Stimulated activated CD8-positive, alpha-beta memory T cell treated with anti-CD3 and anti-CD28 coated beads, Interleukin-4, amount 100 ng/mL, for 4 hours (primary cell): ENCODE data around the gene IGLON5.

Experiments used
- DNase-seq, 2 donors: peaks; one replicate each; pipeline ENCODE4 v3.0.0-alpha.2; 2020; ENCODE audit warnings: low read depth in 2 of 2, low spot score in 1 of 2

The IGLON5 gene

DNA sequence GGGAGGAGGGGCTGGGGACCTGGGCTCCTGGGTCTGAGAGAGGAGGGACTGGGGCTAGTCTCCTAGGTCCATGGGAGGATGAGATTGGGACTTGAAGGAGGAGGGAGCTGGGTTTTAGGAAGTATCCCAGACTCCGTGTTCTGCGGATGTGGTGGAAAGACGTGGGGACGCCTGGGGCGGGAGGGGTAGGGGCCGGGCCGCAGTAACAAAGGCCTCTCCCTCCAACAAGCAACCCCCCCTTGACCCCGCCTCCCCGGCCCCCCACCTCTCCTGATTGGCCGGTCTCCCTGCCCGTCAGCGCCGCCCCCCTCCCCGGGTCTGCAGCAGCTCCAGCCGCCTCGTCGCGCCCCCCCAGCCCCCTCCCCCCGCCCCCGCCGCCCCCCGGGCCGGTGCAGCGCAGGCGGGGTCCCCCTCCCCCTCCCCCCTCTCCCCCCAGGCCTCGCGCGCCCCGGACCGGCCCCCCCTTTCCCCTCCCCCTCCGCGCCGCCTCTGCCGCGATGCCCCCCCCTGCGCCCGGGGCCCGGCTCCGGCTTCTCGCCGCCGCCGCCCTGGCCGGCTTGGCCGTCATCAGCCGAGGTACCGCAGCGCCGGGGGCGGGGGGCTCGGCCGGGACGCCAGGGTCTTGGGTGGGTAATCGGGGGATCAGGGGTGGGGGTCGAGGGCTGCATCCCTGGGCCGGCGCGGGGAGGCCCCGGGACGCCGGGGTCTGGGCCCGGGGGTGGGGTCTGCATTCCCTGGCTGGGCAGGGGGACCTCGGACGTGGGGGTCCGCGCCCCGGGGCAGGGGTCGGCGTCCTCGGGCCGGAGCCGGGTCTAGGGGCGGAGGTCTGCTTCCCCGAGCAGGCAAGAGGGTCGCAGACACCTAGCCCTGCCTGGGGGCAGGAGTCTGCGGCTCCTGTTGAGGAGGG is at the start of gene IGLON5:
Gene IGLON5 (plus strand): TSS at position 294 of the 907 bp plus-strand sequence. CDS start 204 bp downstream, at position 498.
- no peak for DNase-seq

GRCh38 chr19:51263808-51264207 is 47.6 kb upstream of the IGLON5 start:
- DNase-seq = no peak

DNA sequence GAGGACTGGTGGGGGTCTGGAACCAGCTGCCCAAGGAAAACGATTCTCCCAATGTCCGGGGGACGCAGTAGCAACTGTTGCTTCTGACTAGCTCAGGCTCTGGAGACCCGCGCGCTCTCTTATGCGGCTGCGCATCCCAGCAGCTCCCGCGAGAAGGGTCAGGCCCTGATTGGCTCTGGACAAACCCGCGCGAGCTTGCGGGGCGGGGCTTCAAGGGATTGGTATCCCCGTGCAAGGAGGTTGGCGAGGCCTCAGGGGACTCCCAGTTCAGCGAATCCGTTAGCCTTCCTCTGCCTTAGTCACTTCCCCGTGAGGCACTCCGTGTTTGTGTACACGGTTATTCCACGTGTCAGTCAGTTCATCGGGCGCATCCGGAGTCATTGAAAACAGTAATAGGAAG is 40.4 kb upstream of the IGLON5 start:
- DNase-seq = no peak

DNA sequence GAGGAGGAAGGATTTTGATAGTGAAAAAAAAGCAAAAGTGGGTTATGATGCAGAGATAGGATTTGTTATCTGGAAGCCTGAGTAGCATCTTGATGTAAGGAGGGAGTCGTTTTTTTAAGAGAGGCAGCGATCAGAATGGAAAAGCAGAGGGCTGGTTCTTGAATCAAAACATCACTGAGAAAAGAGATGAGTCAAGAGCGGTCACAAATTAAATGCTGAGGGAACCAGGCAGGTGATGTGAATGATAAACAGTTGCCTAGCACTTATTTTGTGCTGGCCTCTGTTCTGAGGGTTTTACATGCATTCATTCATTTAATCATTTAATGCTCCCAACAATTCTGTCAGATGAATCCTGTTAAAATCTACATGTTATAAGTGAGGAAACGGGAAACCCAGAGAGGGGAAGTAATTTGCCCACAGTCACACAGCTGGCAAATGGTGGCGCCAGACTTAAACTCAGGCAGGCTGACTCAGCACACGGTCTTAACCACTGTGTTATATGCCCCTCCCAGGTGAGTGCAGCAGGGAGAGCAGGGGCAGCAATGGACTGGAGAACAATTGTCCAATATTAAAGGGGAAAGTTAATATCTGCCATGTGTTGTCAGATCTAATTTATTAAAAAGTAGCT is 39.1 kb upstream of the IGLON5 start:
- DNase-seq = peak in 1 of 2 donors; percentile 12

DNA sequence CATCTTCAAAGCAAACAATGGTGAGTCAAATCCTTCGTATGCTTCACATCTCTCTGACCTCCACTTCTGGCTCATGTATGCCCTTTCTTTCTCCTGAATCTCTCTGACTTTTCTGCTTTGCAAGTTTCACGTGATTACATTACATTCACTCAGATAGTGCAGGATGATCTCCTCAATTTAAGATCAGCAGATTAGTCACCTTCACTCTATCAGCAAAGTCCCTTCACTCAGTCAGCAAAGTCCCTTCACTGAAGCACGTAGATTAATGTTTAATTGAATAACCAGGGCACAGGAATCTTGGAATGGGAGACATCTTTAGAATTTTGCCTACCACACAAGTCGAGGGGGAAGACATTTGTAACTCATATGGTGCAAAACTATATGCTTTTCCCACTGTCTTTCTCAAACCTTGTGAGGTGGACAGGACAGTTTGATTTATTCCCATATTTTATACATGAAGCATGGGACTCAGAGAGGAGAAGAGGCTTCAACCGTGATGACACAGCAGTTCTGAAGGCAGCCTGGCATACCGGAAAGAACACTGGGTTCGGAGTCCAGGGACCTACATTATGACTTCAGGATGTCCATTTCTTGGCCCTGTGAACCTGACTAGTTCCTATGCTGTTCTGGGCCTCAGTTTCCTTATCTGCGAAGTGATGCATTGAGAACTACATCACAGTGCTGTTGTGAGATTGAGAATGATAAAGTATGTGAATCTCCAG is 37.2 kb upstream of the IGLON5 start:
- DNase-seq = no peak

- no peak for DNase-seq
These were observed 34.3 kb upstream of the IGLON5 start for GRCh38 chr19:51277112-51277511.

DNA sequence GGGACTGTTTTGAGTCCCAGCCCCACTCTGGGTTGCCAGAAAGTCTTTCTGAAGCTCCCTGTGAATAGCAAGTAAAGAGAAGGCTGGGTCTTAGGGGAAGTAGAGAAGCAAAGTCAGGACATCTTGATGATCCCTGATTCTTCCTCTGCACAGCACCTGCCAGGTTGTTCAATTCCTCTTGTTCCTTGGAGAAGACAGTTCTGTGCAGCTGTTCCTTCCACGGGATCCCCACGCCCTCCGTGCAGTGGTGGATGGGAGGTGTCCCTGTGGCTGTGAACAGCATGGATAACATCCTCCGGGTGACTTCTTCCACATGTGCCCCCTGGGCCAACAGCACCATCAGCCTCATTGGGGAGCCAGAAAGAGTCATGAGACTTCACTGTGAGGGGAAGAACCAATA is 29.1 kb upstream of the IGLON5 start:
- no peak for DNase-seq

DNA sequence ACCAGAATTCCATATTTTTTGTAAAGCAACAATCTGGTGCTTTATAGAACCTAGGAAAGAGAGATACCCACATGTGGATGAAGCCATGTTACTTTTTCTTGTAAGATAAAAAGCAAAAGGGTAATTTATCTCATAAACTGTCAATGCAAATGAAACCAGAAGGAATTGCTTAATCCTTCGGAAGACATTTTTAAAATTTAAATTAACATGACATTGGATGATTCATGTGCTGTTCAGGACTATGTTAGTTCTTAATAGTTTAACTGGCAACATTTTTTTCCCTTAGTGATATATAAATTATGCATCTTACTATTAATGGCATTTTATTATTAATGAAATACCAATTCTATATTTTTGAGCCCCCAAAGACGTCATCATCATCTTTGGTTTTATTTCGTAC is 25.8 kb upstream of the IGLON5 start:
- no peak for DNase-seq

- no peak for DNase-seq
These were observed 21.8 kb upstream of the IGLON5 start for GRCh38 chr19:51289635-51290034.

DNA sequence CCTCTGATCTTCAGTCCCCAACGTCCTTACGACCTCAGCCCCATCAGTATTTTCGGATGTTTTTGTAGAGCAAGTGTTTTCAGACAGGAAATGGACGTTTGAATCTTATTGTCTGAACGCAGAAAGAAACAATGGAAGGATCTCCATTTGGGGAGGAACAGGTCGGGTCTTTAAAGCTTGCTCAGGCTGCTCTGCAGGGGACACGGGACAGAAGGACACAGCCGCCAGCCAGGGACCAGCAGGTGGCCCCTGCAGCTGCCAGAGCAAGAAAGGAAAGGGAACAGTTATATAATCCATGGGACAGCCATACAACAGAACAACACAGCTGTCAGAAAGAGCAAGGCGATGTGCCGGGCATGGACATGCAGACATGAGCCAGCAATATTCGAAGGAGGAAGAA is 18.5 kb upstream of the IGLON5 start:
- DNase-seq = no peak

DNA sequence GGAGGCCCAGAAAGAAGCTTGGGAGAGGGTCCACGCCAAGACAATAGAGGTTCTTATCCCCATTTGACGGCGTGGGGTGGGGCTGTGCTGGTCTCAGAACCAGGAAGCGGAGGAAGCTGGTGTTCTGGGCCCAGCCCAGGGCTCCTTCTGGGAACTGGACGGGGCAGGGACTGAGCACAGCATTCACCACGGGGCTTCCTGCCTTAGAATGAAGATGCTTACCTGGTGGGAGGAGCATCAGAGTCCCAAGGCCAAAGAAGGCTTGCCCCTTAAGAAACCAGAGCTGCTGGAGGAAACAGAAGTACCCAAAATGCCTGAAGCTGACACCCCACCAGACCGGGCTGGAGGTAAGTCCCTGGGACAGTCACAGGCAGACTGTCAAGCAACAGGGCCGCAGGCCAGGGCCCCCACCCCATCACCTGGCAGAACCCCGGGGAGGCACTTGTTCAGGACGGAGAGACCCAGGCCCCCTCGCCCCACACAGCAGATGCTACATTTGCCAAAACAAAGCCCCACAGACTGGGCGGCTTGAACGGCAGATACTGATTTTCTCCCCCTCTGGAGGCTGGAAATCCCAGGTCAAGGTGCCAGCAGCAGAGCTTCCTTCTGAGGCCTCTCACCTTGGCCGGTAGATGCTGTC is 17.8 kb upstream of the IGLON5 start:
- DNase-seq = no peak

GRCh38 chr19:51294211-51294976 is 17.1 kb upstream of the IGLON5 start:
- DNase-seq = no peak

DNA sequence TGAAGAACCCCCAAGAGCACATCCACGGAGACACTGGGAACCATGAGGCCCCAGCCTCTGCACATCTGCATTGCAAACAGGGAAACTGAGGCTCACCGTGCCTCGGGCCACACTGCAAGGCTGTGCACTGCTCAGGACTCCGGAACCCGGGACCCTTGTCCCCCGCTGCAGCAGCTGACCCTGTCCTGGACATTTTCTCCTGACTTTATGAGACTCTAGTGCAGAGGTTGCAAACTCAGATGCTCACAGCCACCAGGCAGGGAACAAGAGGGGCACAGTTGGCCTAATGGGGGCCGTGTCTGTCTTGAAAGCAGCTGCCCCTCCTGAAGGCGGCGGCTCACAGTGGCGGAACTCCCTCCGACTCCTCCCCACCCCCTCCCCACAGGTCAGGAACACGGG is 16.5 kb upstream of the IGLON5 start:
- no peak for DNase-seq

- DNase-seq = no peak
These were observed 15.9 kb upstream of the IGLON5 start for GRCh38 chr19:51295382-51296126.

GRCh38 chr19:51296336-51297093 is 14.9 kb upstream of the IGLON5 start:
- no peak for DNase-seq

GRCh38 chr19:51297406-51297805 is 14.0 kb upstream of the IGLON5 start:
- no peak for DNase-seq

DNA sequence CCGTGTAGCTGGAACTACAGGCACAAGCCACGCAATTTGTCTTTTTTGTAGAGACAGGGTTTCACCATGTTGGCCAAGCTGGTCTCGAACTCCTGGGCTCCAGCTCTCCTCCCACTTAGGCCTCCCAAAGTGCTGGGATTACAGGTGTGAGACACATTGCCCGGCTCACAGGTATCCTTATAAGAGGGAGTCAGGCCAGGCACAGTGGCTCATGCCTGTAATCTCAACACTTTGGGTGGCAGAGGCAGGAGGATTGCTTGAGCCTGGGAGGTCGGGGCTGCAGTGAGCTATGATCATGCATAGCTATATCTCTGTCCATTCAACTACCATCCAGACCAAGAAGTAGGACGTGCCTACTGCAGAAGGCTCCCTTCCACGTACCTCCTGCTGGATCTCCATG is 10.2 kb upstream of the IGLON5 start:
- DNase-seq = no peak

DNA sequence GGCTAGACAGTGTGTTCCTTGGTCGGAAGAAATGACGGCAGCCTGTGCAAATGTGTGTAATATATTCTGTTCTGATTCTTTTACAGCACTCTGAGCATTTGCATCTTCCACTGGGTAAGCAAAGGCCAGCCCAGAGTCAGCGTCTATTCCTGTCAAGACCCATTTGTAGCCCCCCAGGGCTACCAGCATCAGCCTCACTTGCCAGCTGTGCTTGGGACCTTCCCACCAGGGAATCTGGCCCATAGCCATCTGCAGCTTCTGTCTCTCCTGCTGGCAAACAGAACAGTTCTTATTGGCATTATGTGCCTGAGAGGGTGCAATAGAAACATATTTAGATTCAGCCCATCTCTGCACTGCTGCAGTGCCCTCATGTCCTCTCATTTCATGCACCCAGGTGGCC is 6.0 kb upstream of the IGLON5 start:
- DNase-seq = no peak

DNA sequence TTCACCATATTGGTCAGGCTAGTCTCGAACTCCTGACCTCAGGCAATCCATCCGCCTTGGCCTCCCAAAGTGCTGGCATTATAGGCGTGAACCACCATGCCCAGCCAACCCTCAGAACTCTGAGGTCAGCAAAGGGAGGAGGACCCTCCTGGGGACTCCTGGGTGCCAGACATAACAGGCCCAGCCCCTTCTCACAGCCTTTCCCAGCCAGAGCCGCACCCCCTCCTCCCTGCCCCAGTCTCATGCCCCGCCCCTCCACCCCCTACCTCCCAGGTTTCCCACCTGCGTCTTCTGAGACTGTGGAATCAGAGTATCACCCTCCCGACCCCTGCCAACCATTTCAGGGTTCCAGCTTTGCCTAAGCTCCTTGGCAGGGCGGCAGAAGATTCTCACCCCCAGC is 5.2 kb downstream of the IGLON5 start:
- no peak for DNase-seq
